ENCODE measurements around the gene GREM2. TPM values are rescaled to one million over a fixed set of nuclear protein-coding genes. Genes with fewer than 3 reads are reported as not detected.
A peak's percentile ranks its signal among the peaks of the same experiment; 100 is the strongest.

The GREM2 gene
- total and polyA plus RNA-seq, 2 of the 4 experiments (the other 2 are of a cell fraction), result 3.0 to 14.2 TPM

- peak overlapping the region in 1 of 2 experiments; percentile 85; a peak in 1 of 4 replicates for H4K8ac ChIP-seq (ENCODE audit: low read depth in 2 of 2, low read length in 2 of 2)
- peak overlapping the region; percentile 54; the same call in 1 of the 2 replicates for H2AK5ac ChIP-seq (ENCODE audit: low read depth, low read length)
- H2BK20ac ChIP-seq (ENCODE audit: low read depth, low read length), result peak overlapping the region; percentile 90
- peaks cover 9% of the 10 kb centered on the region; the same call in 1 of the 2 replicates for H3K4me1 ChIP-seq (ENCODE audit: control insufficient read depth, insufficient read depth, low read length)
- 98% methylated on average over 7 of the region's 8 CpGs; no CpG with 5 or more reads in 1 of the 2 experiments for WGBS, 2 experiments (ENCODE audit: extremely low coverage in 2 of 2, insufficient read length in 1 of 2)
- H2AK9ac ChIP-seq (replicated peaks; ENCODE audit: low read depth, low read length, poor library complexity), result no peak overlapping the region
- H3K9ac ChIP-seq (ENCODE audit: low read depth, low read length), result no peak overlapping the region
- dilution Hi-C loops (cut with HindIII; ENCODE audit: low sequenced_read_pairs, unreplicated experiment) (no loop called here), intact Hi-C loops (cut with micrococcal nuclease) (no loop called here), in situ Hi-C loops (cut with MboI; ENCODE audit: low sequenced_read_pairs) (no loop called here)
- ChIA-PET POLR2A (ENCODE audit: unreplicated experiment) (no interaction called here), CTCF (no interaction called here)
- ATAC-seq (ENCODE audit: low read depth) (no peak), DNase-seq (no peak)
- no peaks in the 10 kb centered on the region for H3K27me3 ChIP-seq (ENCODE audit: control insufficient read depth, insufficient read depth, low read length)
- no peaks in the 10 kb centered on the region for H3K36me3 ChIP-seq (ENCODE audit: control insufficient read depth, insufficient read depth, low read length)
- peak overlapping the region; percentile 93 for H4K91ac ChIP-seq (ENCODE audit: insufficient read depth, low read depth, low read length)
- H3K4me3 ChIP-seq (ENCODE audit: insufficient read depth, low read depth, low read length), result no peak overlapping the region
- peak overlapping the region; percentile 86 for H3K4ac ChIP-seq (ENCODE audit: low read depth, low read length)
- 0 out of 2 replicates have a peak overlapping the region, but pooled peaks have one; percentile 12 for H3K18ac ChIP-seq (ENCODE audit: low read depth, low read length)
- H3K79me1 ChIP-seq (ENCODE audit: low read depth in 1 of 2, low read length in 2 of 2), result peaks cover 0 to 34% of the 10 kb centered on the region in 2 experiments; a peak in 3 of 4 replicates
- peak overlapping the region; percentile 81; the same call in 1 of the 2 replicates for H3K14ac ChIP-seq (replicated peaks; ENCODE audit: low read depth, low read length)
- no peak overlapping the region for H3K27ac ChIP-seq (ENCODE audit: insufficient read depth, low read length)
- peak overlapping the region; percentile 73 for H4K5ac ChIP-seq (ENCODE audit: low read depth, low read length)
- H2AFZ ChIP-seq (replicated peaks; ENCODE audit: low read length, poor library complexity), result no peak overlapping the region
- H3K9me3 ChIP-seq (ENCODE audit: control insufficient read depth, insufficient read depth, low read length), result no peaks in the 10 kb centered on the region
- H3K9me1 ChIP-seq (ENCODE audit: insufficient read depth, low read length), result peaks cover 16% of the 10 kb centered on the region
- BruUV-seq (replicated peaks), result no TSS peak
- no peak overlapping the region for H3K4me2 ChIP-seq (ENCODE audit: low read depth, low read length)
- no peaks in the 10 kb centered on the region for H4K20me1 ChIP-seq (ENCODE audit: insufficient read depth, low read length)
- H3K23ac ChIP-seq (ENCODE audit: low read depth, low read length), result no peak overlapping the region
- no peak overlapping the region for H3K56ac ChIP-seq (ENCODE audit: extremely low read depth, insufficient read depth, low read length)
- H2BK15ac ChIP-seq (ENCODE audit: low read depth, low read length), result peak overlapping the region; percentile 96; the same call in 2 of the 3 replicates
- TF ChIP-seq BHLHE40 (IDR thresholded peaks at IDR 0.05; ENCODE audit: low read depth, low read length) (no peak), CEBPB (IDR thresholded peaks at IDR 0.05; ENCODE audit: low read depth, low read length) (no peak), MXI1 (IDR thresholded peaks at IDR 0.05; ENCODE audit: borderline replicate concordance, low read depth, low read length) (no peak), MAZ (IDR thresholded peaks at IDR 0.05; ENCODE audit: borderline replicate concordance, low read depth, low read length) (no peak), CTCF (conservative IDR thresholded peaks at IDR 0.05; ENCODE audit: low read depth, low read length) (no peak), RFX5 (IDR thresholded peaks at IDR 0.05; ENCODE audit: low read depth, low read length) (no peak), FOS (IDR thresholded peaks at IDR 0.05; ENCODE audit: low read depth, low read length) (no peak), ELK1 (IDR thresholded peaks at IDR 0.05; ENCODE audit: borderline replicate concordance, low read depth, low read length) (no peak), RAD21 (IDR thresholded peaks at IDR 0.05; ENCODE audit: low read length) (no peak), POLR2A (IDR thresholded peaks at IDR 0.05; ENCODE audit: low read depth, low read length) (no peak), MAFK (IDR thresholded peaks at IDR 0.05; ENCODE audit: low read depth, low read length) (no peak), RCOR1 (IDR thresholded peaks at IDR 0.05; ENCODE audit: insufficient replicate concordance, low read length) (no peak), CHD1 (IDR thresholded peaks at IDR 0.05; ENCODE audit: low read depth, low read length) (no peak), NFE2L2 (IDR thresholded peaks at IDR 0.05; ENCODE audit: low read depth, low read length) (no peak), SMC3 (IDR thresholded peaks at IDR 0.05; ENCODE audit: low read depth, low read length) (no peak)
- TF ChIP-seq, protein P1, sequence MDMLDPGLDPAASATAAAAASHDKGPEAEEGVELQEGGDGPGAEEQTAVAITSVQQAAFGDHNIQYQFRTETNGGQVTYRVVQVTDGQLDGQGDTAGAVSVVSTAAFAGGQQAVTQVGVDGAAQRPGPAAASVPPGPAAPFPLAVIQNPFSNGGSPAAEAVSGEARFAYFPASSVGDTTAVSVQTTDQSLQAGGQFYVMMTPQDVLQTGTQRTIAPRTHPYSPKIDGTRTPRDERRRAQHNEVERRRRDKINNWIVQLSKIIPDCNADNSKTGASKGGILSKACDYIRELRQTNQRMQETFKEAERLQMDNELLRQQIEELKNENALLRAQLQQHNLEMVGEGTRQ (IDR thresholded peaks at IDR 0.05; ENCODE audit: low read depth, low read length), result no peak
- peak overlapping the region; percentile 91 for H2BK120ac ChIP-seq (ENCODE audit: low read depth, low read length)
- no peak overlapping the region for H2BK5ac ChIP-seq (ENCODE audit: low read depth, low read length, poor library complexity, severe bottlenecking)
Measured at GRCh38 chr1:240498335-240498734, 113.6 kb downstream of the GREM2 start.

Data from IMR-90 (cell line).